Stimulated activated CD8-positive, alpha-beta memory T cell treated with anti-CD3 and anti-CD28 coated beads, Interleukin-4, amount 100 ng/mL, for 24 hours (primary cell): ENCODE data around the gene GNB1L.

Experiments
- DNase-seq: peaks from one replicate; pipeline ENCODE4 v3.0.0-alpha.2; 2020; ENCODE audit warnings: low read depth

Gene GNB1L

GRCh38 chr22:19823191-19823901 lies 31.3 kb downstream of the GNB1L start:
- DNase-seq, result no peak

- no peak for DNase-seq
Measured at GRCh38 chr22:19822301-19823117, 32.2 kb downstream of the GNB1L start.

GRCh38 chr22:19821523-19822300 lies 33.0 kb downstream of the GNB1L start:
- no peak for DNase-seq

- no peak for DNase-seq
Measured at GRCh38 chr22:19820880-19821522, 33.7 kb downstream of the GNB1L start.

- no peak for DNase-seq
Measured at GRCh38 chr22:19819911-19820879, 34.5 kb downstream of the GNB1L start.

- DNase-seq, result no peak
Measured at GRCh38 chr22:19819208-19819910, 35.3 kb downstream of the GNB1L start.

GRCh38 chr22:19818324-19819207 lies 36.1 kb downstream of the GNB1L start:
- DNase-seq, result no peak

GRCh38 chr22:19816372-19817119 lies 38.1 kb downstream of the GNB1L start:
- no peak for DNase-seq

- DNase-seq, result no peak
Measured at GRCh38 chr22:19815823-19816290, 38.8 kb downstream of the GNB1L start.

GRCh38 chr22:19815093-19815822 lies 39.4 kb downstream of the GNB1L start:
- no peak for DNase-seq

- no peak for DNase-seq
Measured at GRCh38 chr22:19814428-19814827, 40.2 kb downstream of the GNB1L start.

GRCh38 chr22:19812910-19813309 lies 41.8 kb downstream of the GNB1L start:
- DNase-seq, result no peak

- no peak for DNase-seq
Measured at GRCh38 chr22:19811811-19812771, 42.6 kb downstream of the GNB1L start.

- DNase-seq, result no peak
Measured at GRCh38 chr22:19811211-19811621, 43.5 kb downstream of the GNB1L start.

GRCh38 chr22:19810381-19811201 lies 44.1 kb downstream of the GNB1L start:
- no peak for DNase-seq

GRCh38 chr22:19809741-19810140 lies 44.9 kb downstream of the GNB1L start:
- no peak for DNase-seq
